ENCODE results near the gene BRINP3.

BRINP3 gene

GRCh38 chr1:190104961-190105360 is 372.7 kb downstream of the BRINP3 start:
- DNase-seq (ENCODE audit: low read depth) = no peak

- DNase-seq (ENCODE audit: low read depth) = no peak
Measured at GRCh38 chr1:190102757-190103326, 374.8 kb downstream of the BRINP3 start.

GRCh38 chr1:190101756-190102155 is 375.9 kb downstream of the BRINP3 start:
- no peak for DNase-seq (ENCODE audit: low read depth)

- no peak for DNase-seq (ENCODE audit: low read depth)
Measured at GRCh38 chr1:190098756-190099155, 378.9 kb downstream of the BRINP3 start.

GRCh38 chr1:190098107-190098506 is 379.6 kb downstream of the BRINP3 start:
- no peak for DNase-seq (ENCODE audit: low read depth)

- DNase-seq (ENCODE audit: low read depth) = no peak
Measured at GRCh38 chr1:190095596-190095995, 382.1 kb downstream of the BRINP3 start.

- no peak for DNase-seq (ENCODE audit: low read depth)
Measured at GRCh38 chr1:190084552-190084951, 393.1 kb downstream of the BRINP3 start.

GRCh38 chr1:190068304-190068703 is 409.4 kb downstream of the BRINP3 start:
- no peak for DNase-seq (ENCODE audit: low read depth)

- no peak for DNase-seq (ENCODE audit: low read depth)
Measured at GRCh38 chr1:190067592-190067991, 410.1 kb downstream of the BRINP3 start.

GRCh38 chr1:190066011-190066410 is 411.7 kb downstream of the BRINP3 start:
- no peak for DNase-seq (ENCODE audit: low read depth)

- DNase-seq (ENCODE audit: low read depth) = no peak
Measured at GRCh38 chr1:190049314-190049713, 428.4 kb downstream of the BRINP3 start.
